Common myeloid progenitor, CD34-positive (primary cell): ENCODE measurements around the gene MAGEB1.

Experiments
- CTCF ChIA-PET: fragments of 350-600 bp; sonication (Branson Sonifier 250); formaldehyde crosslinking; loops from one replicate; lab custom pipeline; 2021; ENCODE audit warnings: antibody characterized with exemption; lab: Charles Lee
- POLR2A ChIA-PET: fragments of 350-600 bp; sonication (Branson Sonifier 250); formaldehyde crosslinking; loops from one replicate; lab custom pipeline; 2021; ENCODE audit warnings: antibody characterized with exemption; lab: Charles Lee
- DNase-seq, 3 donors: peaks; one replicate each; pipeline versions ENCODE4 v3.0.0 to v3.0.0-alpha.2; 2013
- H3K27ac ChIP-seq, 2 experiments: 1 replicate in 1 of 2; 2 replicates in 1 of 2; pipeline ENCODE4 v1.7.0; 2013; ENCODE audit warnings: inconsistent platforms in 2 of 2, low read length in 2 of 2, mild to moderate bottlenecking in 2 of 2, low read depth in 1 of 2, moderate library complexity in 1 of 2; ENCODE audit not compliant: severe bottlenecking in 2 of 2, insufficient read depth in 1 of 2, poor library complexity in 1 of 2
- H3K27me3 ChIP-seq, 5 experiments: replicated peaks in 2 of 5; 1 replicate in 3 of 5; 2 replicates in 2 of 5; pipeline versions ENCODE4 v1.6.1 to v1.7.0; 2013; ENCODE audit warnings: low read length in 4 of 5, mild to moderate bottlenecking in 2 of 5, moderate library complexity in 2 of 5, inconsistent platforms in 1 of 5; ENCODE audit not compliant: insufficient read depth in 5 of 5, control insufficient read depth in 4 of 5
- H3K36me3 ChIP-seq, 4 experiments: 1 replicate in 2 of 4; 2 replicates in 2 of 4; pipeline versions ENCODE4 v1.6.1 to v1.7.0; 2013; ENCODE audit warnings: low read length in 3 of 4, control low read depth in 1 of 4, mild to moderate bottlenecking in 1 of 4; ENCODE audit not compliant: control insufficient read depth in 4 of 4, insufficient read depth in 4 of 4
- H3K4me1 ChIP-seq, 4 experiments: 1 replicate in 3 of 4; 2 replicates in 1 of 4; pipeline versions ENCODE4 v1.6.1 to v1.7.1; 2013; ENCODE audit warnings: low read length in 3 of 4, mild to moderate bottlenecking in 3 of 4, control low read depth in 1 of 4, inconsistent platforms in 1 of 4, moderate library complexity in 1 of 4; ENCODE audit not compliant: control insufficient read depth in 4 of 4, insufficient read depth in 4 of 4; ENCODE audit errors: control extremely low read depth in 1 of 4
- H3K4me3 ChIP-seq, 7 experiments: 1 replicate in 4 of 7; 2 replicates in 3 of 7; pipeline versions ENCODE4 v1.5.1 to v1.7.0; 2013; ENCODE audit warnings: mild to moderate bottlenecking in 7 of 7, low read length in 6 of 7, moderate library complexity in 6 of 7, inconsistent platforms in 2 of 7, low read depth in 2 of 7, control low read depth in 1 of 7; ENCODE audit not compliant: insufficient read depth in 4 of 7, control insufficient read depth in 1 of 7; ENCODE audit errors: extremely low read depth in 1 of 7
- H3K9me3 ChIP-seq, 5 experiments: 1 replicate in 4 of 5; 2 replicates in 1 of 5; pipeline versions ENCODE4 v1.6.1 to v1.7.1; 2013; ENCODE audit warnings: low read length in 4 of 5, mild to moderate bottlenecking in 2 of 5, inconsistent platforms in 1 of 5, low read depth in 1 of 5, moderate library complexity in 1 of 5; ENCODE audit not compliant: control insufficient read depth in 4 of 5, insufficient read depth in 2 of 5; ENCODE audit errors: control extremely low read depth in 1 of 5
- WGBS: methylation state at CpG from one replicate; pipeline ENCODE4 v1.1.5; 2013; ENCODE audit not compliant: insufficient coverage; 5-methylcytosine and 5-hydroxymethylcytosine counted together

Gene MAGEB1

DNA sequence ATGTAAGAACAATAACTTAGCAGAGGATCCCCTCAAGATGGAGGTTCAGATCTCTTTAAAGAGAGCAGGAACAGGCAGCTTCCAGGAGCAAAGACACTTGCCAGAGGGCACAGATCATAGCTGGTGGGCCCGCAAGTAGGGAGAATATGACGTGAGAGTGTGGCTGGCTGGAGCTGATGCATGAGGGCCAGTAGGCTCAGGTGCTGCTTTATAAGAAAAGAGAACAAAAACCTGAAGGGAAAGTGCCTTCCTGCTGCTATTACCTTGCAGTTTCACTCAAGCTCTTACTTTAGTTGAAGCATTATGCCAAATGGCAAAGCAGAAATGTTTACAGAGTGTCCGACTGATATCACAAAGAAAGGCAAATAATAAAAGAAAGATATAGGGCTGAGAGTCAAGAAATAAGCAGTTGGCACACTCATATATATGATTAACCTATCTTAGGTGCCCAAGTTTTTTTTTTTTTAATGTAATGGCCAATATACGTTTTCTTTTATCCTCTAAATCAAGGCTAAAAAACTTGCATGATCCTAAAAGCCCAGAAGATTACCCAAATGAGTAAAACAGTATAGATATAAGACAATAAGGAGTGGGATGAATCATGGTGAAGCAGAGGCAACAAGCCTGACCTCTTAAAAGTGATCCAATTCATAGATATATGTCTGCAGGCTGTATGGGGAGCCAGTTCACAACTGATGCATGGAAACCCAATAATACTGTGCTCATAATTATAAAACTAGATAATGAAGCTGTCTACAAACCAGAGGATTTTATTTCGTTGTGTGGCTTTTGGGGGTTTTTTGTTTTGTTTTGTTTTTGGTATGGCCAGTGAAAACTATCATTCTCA is 49.7 kb downstream of the MAGEB1 start:
- CTCF ChIA-PET = no interaction called here
- no peak for DNase-seq
- Histone ChIP-seq H3K4me1 (no peaks in the 10 kb centered on the region), H3K27ac (no peak overlapping the region), H3K27me3 (peaks cover 0 to under 1% (median 0%) of the 10 kb centered on the region in 5 experiments), H3K4me3 (no peak overlapping the region), H3K9me3 (no peaks in the 10 kb centered on the region), H3K36me3 (no peaks in the 10 kb centered on the region)
- POLR2A ChIA-PET = no interaction called here
- 85% methylated on average over 2 of the region's 5 CpGs for WGBS

DNA sequence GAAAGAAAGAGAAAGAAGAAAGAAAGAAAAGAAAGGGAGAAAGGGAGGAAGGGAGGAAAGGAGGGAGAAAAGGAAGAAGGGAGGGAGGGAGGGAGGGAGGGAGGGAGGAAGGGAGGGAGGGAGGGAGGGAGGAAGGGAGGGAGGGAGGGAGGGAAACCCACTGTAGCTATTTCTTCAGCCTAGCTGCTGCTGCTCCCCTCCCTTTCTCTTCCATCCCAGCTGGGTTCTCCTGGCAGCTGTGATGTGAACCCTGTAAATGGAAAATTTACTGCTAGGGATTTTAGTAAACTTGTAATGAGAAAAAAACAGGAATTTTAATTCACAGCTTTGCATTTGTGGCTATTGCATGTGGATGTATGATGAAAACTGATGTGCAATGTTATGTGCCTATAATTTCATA is 54.3 kb downstream of the MAGEB1 start:
- Histone ChIP-seq H3K27me3 (peaks cover under 1 to 16% (median 2%) of the 10 kb centered on the region in 5 experiments), H3K36me3 (no peaks in the 10 kb centered on the region), H3K4me3 (no peak overlapping the region), H3K4me1 (no peaks in the 10 kb centered on the region), H3K27ac (no peak overlapping the region), H3K9me3 (no peaks in the 10 kb centered on the region)
- ChIA-PET POLR2A (no interaction called here), CTCF (interaction anchor here (1.2 kb wide), 1 partner anchor 10 kb away, joined by 4 read pairs; no protein-coding TSS in a partner anchor)
- no peak for DNase-seq
